Activated CD4-positive, CD25-positive, alpha-beta regulatory T cell (primary cell): ENCODE results near the gene PRKCD.

Experiments
- DNase-seq, 4 experiments: peaks; one replicate each; lab custom pipeline; 2025; lab: John Stamatoyannopoulos, UW

PRKCD gene

DNA sequence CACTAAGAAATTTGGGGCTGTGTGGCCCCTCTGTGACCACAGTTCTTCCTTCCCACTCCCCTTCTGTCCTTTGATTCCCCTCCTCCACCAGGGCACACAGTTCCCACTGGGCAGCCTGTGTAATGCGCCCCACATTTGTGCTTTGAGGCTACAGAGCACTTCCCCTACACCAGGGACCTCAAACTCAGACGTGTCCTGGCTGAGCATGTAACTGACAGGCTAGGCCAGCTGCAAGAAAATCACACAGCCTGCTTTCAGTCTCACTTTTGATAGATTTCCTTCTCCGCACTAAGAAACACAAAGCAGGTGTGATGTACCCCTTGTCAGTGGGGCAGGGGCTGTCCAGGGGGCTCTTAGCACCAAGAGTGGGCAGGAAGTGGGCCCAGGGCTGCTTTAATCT lies 29.6 kb downstream of the PRKCD start:
- DNase-seq = no peak

DNA sequence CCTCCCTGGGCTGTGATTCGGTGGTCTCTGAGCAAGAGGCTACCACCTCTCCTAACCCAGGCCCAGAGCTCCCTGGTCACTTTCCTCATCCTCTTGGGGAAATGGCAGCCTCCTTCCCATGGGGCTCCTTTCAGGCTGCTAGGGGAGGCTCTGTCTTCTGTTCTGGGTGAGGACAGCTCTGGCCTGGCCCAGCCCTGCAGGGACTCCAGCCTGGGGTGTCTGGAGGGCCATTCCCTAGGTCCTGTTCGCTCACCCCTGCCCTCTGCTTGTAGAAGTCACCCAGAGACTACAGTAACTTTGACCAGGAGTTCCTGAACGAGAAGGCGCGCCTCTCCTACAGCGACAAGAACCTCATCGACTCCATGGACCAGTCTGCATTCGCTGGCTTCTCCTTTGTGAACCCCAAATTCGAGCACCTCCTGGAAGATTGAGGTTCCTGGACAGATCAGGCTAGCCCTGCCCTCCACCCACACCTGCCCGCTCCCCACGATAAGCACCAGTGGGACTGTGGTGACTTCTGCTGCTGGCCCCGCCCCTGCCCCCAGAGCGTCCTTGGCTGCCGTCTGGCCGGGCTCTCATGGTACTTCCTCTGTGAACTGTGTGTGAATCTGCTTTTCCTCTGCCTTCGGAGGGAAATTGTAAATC lies 30.9 kb downstream of the PRKCD start:
- no peak for DNase-seq

DNA sequence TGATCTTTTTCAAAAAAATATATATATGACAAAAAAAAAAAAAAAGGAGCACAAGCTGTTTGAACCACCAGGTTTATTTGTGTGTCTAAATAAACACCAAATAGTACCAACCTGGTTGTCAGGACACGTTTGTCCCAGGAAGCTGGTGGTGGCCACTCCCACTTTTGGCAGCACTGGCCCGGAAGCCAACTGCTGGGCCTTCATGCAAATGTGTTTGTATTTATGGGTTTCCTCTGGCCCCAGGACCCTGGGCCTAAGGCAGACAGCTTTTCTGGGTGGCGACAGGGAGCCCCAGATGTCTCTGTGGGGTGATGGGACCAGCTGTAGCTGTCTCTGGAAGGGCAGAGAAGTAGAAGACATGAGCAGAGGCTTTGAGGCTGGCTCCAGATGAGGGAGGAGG lies 31.6 kb downstream of the PRKCD start:
- no peak for DNase-seq

DNA sequence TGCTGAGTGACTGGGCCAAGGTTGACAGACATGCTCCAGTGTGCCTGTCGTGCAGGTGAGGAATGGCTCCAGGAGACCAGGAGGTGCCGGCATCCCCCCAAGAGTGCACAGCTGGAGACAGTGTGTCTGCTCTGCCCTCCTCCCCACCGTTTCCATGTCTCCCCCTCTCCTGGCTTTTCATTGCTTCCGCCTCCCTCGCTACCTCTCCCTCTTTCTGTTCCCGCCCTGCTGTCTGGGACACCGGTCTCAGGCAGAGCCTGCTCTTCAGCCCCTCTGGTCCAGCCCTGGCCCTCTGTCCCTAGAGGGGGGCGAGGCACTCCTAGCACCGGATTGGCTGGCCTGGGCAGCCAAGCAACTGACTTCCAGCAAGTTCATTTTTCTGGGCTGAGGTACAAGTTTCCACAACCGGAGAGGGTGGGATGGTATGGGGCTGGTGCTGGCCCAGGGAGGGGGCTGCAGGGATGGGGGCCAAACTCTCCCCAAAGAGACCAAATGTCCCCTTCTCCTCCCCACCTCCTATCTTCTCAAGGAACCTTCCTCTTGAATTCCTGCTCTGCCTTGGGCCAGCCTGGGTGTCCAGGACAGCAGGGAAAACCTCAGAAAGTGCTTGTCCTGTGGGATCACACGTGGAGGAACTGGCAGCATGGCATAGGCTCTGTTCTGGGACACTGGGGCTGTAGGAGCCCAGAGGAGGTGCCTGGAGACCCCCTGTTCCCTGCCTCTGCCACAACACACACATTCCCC lies 32.6 kb downstream of the PRKCD start:
- no peak for DNase-seq

DNA sequence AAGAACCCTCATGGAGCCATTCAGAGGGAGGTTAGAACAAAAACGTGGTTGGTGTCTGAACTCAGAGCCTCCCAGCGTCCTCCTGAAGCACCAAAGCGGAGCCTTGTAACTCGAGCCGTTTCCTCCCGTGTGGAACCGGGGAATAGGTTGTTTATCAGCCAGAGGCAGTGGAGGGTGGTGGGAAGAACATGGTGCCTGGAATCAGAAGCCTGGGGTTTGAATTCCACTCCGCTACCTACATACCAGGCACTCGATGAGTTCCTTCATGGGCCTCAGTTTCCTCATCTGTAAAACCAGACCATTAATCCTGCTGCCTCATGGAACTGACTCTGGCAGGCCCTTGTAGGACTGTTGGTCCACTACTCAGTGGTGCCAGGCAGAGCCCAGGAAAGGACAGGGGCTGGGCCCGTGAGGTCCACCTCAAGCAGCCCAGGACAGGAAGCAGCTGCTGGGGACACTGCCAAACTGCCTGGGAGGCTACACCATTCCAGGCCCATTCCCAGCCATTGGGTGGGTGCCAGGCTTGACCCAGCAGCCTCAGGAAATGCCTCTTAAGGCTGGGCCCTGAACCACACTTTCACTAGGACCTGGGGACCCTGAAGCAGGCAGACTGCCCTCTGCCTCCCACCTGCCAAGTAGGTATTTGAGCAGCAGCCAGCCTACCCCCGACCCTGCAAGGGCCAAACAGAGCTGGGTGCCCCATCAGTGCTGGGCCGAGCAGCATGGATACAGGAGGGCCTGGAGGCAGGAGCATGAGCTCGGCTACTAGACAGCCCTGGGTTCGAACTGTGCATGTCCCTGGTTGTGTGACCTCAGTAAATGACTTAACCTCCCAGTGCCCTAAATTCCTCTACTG lies 33.4 kb downstream of the PRKCD start:
- DNase-seq = no peak

DNA sequence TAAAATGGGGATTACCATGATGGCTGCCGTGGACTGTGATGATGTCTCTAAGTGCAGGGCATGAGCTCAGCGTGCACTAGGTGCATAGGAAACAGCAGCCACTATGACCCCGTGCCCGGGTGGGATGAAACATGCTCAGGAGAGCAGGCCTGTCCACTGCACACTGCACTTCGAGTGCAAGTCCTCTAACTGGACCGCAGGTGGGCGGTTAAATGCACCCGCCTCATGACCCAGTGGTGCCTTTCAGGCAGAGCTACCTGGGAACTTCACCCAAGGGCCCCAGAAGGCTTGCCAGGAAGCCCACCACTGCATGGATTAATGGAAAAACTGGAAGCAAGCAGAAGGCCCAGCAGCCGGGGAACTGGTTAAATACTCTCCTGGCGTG lies 34.0 kb downstream of the PRKCD start:
- DNase-seq = no peak

DNA sequence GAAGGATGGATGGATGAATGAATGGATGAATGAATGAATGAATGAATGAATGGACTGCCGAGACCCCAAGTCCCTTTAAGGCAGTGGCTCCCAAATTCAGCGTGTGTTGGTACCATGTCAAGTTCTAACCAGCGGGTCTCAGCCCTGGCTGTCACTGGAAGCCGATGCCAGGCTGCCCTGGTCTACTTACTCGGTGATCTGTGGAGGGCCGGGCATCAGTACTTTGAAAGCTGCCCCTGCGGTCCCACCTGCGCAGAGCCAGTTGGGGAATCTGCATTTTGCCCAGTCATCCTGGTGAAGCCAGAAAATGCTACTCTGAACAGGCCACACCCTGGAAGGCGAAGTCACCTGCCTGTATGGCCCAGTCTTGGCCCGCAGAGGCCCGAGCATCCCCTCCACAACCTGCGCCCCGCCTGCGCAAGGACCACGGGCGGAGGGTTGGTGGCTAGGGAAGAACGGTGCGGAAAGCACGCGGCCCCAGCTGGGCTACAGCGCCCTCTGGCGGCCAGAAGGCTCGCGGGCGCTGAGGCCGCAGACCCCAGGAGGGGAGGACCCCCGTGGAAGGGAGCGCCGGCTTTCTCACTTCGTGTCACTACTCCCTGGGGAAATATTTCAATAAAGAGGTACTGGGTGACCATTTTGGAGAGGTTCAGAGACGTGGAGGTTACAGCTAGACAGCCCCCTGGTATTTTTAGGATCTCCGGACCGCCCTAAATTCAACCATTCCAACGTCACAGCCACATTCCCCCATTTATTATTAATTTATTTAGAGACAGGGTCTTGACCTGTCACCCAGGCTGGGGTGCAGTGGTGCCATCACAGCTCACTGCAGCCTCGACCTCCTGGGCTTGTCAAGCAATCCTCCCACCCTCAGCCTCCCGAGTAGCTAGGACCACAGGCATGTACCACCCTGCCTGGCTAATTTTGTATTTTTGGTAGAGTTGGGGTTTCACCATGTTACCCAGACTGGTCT lies 34.9 kb downstream of the PRKCD start:
- DNase-seq = peak; percentile 26 to 47 (median 38)

DNA sequence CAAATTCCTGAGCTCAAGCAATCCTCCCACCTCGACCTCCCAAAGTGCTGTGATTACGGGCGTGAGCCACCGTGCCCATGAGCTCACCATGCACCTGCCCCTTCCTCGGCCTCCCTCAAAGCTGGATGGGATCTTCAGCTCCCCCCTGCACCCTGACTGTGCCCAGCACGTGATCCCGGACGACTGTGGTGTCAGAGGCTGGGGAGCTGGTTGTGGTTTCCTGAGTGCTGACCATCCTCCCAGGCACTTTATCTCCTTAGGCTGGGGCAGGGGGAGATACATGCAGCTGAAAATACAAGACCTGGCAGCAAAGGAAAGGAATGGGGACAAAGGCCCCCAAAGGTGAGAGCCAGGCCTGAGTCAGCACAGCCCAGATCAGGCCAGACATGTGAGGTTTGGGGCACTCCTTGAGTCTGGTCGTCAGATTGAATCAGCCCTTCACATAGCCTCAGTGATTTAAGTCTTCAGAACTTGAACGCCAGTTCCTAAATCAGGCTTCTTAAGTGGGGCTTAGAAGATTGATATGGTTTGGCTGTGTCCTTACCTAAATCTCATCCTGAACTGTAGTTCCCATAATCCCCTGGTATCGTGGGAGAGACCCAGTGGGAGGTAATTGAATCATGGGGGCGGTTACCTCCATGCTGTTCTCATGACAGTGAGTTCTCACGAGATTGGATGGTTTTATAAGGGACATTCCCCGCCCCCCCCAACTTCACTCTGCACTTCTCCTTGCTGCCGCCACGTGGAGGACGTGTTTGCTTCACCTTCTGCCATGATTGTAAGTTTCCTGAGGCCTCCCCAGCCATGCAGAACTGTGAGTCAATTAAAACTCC lies 35.8 kb downstream of the PRKCD start:
- peak in 1 of 4 experiments; percentile 7 for DNase-seq

DNA sequence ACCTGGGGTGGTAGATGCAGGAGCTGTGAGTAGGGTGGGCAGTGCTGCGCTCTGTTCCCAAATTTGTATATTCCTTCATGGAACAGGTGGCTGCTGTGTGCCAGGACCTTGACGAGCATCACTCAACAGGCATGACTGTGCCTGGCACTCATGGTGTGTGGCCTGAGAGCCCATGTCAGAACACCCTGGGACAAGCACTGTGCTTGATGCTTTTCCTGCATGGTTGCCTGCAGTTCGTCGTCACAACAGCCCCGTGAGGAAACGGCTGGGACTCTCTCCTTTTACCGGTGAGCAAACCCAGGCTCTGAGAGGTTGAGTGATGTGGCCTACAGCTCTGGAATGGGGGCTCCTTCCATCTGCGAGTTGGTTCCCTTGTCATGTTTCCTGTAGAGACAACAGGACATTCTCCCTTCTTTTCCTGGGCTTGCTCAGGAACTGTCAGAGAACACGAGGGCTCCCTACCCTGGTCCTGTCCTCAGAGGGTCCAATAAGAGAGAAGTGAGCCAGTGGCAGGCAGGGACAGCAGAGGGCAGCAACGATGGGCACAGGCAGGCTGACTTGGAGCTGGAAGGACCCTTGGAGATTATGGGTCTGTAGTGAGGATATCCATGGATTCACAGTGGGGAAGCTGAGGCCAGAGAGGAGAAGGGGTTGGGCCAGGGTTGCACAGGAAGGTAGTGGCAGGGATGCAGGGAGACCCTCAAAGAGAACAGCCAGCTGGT lies 37.4 kb downstream of the PRKCD start:
- no peak for DNase-seq

DNA sequence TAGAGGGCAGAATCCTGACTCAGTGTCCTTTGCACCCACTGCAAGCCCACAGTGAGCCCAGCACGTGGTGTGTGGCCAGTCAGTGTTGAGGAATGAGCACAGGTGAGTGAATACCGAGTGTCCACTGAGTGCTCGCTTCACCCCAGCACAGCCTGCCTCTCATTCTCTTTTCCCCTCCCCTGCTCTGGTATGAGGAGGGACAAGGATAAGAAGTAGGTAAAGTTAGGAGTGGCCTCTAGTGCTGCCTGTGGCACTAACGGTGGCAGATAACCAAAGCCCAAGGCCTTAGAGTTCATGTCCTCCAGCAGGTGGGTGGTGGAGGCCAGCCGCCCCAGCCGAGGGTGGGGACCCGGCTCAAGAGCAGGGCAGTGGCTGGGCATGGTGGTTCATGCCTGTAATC lies 38.0 kb downstream of the PRKCD start:
- DNase-seq = no peak

DNA sequence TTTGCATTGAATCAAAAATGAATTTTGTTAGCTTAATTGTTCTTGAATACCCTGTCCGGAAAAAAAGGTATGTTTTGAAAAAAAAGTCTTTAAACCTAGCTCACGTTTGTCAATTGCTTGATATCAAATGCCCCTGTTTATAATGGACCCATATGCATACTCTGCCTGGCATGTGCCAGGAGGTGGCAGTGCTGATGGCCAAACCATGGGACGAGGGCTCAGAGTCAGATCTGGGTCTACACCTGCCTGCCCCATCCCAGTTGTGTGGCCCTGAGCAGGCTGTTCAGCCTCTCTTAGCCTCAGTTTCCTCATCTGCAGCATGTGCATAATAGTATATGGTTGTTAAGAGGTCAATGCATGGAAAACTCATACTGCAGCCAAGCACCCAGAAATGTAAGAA lies 38.8 kb downstream of the PRKCD start:
- no peak for DNase-seq

DNA sequence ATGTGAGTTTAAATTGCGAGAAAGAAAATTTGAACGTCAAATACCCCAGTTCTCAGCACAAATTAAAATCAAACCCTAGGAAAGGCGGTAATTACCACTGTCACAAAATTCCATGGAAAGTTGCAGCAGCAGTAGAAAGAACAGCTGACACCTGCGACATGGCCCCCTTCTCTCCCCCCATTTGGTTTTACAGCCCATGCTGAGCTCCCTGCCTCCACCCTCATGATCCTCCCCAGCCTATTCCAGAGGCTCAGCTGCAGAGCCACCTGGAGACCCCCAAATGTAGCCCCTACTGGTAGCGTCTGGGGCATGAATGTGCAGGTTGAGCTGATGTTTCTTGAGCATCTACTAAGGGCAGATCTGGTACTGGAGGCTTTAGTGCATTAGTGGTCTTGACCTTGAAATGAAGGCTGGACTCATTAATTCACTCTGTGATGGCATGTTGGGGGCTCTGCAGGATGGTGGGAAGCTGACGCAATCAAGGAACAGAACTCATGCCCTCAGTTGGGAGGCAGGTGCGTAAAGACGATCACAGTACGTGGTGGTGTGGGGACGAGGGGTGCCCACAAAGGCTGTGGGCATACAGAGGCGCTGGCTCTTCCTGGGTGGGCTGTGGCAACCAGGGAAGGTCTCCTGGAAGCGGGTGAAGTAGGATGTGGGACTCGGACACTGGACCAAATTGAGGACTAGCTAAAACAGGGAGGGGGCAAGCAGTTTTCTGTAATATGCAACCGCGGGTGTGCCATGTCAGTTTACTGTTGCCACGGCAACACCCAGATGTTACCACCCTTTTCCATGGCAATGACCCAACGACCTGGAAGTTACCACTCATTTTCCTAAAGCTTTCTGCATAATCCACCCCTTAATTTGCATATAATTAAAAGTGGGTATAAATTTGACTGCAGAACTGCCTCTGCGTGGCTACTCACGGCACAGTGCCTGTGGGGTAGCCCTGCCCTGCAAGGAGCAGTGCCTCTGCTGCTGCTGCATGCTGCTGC lies 39.8 kb downstream of the PRKCD start:
- DNase-seq = no peak

DNA sequence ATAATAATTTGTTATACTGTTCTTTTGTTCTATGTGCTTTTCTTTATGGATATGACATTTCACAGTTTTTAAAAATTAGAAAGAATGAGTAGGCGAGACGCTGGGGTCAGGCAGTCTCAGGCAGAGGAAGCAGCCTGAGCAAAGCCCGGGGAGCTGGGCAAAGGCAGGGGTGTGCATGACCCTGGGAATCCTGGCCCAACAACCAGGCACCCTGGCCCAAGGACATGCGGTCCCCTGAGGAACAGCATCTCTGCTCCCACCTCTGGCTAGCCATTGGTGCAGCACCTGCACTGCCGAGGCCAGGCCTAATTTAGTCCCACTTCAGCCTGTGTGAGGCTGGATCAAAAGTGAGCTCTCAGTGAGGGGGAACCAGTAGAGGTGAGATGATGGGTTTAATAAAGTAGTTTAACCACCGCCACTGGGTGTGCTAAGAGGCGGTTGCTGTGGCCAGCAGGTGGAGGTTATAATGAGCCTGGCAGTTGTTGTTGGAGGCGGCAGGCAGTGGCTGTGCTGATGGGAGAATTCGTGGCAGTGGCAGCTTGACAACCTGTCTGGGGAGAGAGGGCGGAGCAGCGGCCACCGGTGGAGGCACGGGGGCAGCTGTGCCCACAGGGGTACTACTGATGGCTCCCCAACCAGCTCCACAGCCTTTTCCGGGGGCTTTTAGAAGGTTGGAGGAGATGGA lies 41.5 kb downstream of the PRKCD start:
- DNase-seq = no peak

DNA sequence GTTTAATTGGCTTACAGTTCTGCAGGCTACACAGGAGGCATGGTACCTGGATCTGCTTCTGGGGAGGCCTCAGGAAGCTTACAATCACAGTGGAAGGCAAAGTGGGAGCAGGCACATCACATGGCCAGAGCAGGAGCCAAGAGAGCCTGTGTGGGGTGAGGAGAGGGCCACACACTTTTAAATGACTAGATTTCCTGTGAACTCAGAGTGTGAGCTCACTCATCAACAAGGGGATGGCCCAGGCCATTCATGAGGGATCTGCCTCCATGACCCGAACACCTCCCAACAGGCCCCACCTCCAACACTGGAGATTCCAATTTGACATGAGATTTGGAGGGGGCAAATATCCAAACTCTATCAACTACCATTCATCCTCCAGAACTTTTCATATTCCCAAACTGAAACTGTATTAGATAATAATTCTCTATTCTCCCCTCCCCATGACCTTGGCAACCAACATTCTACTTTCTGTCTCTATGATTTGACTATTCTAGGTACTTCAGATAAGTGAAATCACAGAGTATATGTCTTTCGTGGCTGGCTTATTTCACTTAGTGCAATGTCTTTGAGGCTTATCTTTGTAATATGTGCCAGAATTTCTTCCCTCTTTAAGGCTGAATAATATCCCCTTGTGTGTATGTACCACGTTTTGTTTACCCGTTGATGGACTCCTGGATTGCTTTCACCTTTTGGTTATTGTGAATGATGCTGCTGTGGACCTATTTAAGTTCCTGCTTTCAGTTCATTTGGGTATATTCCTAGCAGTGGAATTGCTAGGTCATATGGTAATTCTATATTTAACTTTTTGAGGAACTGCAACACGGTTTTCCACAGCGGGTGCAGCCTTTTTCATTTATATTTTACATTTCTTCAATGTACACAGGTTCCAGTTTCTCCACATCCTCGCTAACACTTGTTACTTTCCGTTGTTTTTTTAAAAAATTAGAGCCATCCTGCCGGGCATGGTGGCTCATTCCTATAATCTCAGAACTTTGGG lies 51.0 kb downstream of the PRKCD start:
- no peak for DNase-seq

DNA sequence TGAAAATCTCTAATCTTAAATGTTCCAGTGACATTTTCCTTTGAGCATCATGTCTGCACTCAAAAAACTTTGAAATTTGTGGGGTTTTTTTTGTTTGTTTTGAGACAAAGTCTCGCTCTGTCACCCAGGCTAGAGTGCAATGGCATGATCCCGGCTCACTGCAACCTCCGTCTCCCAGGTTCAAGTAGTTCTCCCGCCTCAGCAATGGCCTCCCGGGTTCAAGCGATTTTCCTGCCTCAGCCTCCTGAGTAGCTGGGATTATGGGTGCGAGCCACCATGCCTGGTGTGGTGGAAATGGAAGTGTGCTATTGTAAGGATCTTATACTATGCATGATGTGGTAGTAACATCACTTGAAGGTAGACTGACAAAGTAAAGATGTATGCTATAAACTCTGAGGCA lies 52.3 kb downstream of the PRKCD start:
- no peak for DNase-seq

DNA sequence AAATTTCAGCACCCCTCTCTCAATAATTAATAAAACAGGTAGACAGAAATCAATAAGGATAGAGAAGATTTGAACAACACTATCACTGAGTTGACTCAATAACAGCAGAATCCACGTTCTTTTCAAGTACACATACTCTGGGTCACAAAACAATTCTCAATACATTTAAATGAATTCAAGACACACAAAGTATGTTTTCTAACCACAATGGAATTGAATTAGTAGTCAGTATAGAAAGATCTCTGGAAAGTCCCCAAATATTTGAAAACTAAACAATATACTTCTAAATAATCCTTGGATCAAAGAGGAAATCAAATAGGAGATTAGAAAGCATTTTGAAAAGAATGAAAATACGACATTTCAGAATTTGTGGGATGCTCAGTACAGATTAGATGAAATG lies 54.8 kb downstream of the PRKCD start:
- no peak for DNase-seq

DNA sequence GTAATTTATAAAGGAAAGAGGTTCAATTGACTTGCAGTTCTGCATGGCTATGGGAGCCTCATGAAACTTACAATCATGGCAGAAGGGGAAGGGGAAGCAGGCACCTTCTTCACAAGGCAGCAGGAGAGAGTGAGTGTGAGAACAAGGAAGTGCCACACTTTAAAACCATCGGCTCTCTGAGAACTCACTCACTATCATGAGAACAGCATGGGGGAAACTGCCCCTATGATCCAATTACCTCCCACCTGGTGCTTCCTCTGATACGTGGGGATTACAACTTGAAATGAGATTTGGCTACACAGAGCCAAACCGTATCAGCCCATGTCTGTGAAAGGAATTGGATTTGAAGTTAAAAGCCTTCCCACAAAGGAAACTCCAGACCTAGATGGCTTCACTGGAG lies 55.7 kb downstream of the PRKCD start:
- DNase-seq = no peak
